ENCODE data around the gene SFN.
"Not testable (repeated sequence)": the region's sequence is repeated elsewhere in the genome, so short reads cannot be mapped to it uniquely, and the experiment has no call there.

The SFN gene

DNA sequence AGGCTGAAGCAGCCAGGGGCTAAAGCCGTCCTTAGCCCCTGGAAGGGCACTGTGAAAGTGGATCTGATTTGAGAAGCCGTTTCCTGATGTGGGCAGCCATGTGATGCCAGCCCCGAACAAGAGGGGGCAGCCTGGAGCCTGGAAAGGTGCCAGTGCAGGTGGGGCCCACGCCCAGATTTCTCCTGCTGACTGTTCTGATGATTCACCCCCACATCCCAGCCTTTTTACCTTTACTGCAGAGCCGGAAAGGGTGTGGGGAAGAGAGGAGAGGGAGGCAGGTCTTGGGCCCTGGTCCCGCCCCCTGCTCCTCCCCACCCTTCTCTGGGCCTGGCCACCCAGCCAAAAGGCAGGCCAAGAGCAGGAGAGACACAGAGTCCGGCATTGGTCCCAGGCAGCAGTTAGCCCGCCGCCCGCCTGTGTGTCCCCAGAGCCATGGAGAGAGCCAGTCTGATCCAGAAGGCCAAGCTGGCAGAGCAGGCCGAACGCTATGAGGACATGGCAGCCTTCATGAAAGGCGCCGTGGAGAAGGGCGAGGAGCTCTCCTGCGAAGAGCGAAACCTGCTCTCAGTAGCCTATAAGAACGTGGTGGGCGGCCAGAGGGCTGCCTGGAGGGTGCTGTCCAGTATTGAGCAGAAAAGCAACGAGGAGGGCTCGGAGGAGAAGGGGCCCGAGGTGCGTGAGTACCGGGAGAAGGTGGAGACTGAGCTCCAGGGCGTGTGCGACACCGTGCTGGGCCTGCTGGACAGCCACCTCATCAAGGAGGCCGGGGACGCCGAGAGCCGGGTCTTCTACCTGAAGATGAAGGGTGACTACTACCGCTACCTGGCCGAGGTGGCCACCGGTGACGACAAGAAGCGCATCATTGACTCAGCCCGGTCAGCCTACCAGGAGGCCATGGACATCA lies at the start of gene SFN:
Gene SFN, plus strand, starts transcription at position 369 of the 904 bp plus-strand sequence. Its CDS starts 64 bp downstream, at position 433.
- DNase-seq (ENCODE audit: low read depth), result no peak

DNA sequence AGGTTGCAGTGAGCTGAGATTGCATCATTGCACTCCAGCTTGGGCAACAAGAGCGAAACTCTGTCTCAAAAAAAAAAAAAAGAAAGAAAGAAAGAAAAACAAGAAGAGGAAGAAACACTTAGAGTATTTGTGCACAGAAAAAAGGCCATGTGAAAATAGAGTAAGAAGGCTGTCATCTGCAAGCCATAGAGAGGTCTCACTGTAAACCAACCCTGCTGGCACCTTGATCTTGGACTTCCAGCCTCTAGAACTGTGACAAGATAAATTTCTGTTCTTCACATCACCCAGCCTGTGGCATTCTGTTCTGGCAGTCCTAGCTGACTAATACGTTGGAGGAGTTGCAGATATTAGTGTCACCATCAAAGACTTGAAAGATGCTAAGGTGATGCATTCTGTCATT lies 48.6 kb upstream of the SFN start:
- no peak for DNase-seq (ENCODE audit: low read depth)

DNA sequence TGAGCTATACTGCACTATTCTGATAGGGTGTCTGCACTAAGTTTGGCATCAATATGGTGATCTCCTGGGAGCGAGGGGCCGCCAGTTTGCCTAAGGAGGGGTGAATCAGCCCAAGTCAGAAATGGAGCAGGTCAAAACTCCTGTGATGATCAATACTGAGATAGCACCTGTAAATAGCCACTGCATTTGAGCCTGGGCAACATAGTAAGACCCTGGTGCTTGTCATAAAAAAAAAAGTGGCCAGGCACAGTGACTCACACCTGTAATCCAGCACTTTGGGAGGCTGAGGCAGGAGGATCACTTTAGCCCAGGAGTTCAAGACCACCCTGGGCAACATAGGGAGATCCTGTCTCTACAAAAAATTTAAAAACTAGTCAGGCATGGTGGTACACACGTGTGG lies 48.1 kb upstream of the SFN start:
- DNase-seq (ENCODE audit: low read depth), result no peak

DNA sequence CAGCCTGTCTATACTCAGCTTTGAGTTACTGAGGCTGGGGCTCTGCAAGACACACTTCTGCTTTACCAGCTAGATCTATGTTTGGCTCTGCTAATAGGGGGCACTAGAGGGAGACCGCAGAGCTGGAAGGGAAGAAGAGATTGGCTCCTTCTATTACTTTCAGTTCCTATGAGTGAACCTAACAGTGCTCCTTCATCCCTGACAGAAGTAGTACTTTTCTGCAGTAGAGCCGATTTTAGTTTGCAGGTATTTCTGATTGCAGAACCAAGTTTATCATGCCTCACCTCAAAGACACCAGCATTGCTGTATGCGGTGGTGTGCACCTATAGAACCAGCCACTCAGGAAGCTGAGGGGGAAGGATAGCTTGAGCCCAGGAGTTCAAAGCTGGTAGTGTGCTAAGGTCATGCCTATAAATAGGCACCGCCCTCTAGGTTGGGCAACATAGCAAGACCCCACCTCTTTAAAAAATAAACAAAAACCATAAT lies 42.1 kb upstream of the SFN start:
- no peak for DNase-seq (ENCODE audit: low read depth)

DNA sequence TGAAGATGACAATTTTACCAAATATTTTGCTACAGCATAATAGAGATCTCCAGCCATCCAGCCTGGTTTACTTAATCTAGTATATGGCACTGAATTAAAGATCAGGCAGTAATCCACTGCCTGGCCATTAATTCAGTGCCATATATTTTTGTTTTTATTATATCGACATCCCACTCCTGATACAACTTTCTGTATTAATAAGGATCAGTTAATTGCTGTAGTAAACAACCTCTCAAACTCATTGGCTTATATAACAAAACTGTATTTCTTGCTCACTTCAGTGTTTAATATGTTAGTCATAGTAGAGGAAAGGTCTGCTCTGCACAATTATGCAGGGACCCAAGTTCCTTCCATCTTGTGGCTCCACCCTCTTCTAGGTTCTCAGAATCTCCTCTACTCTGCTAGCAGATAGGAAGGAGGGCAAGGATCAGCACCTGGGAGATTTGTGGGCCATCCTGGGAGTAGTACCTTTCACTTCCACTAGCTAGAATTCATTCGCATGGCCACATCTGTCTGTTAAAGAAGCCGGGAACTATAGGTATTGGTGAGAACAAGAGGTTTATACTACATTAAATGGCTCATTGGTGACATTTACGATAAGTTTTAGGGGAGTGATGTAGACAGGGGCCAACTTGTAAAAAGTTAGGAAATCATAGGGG lies 40.1 kb upstream of the SFN start:
- DNase-seq (ENCODE audit: low read depth), result no peak

DNA sequence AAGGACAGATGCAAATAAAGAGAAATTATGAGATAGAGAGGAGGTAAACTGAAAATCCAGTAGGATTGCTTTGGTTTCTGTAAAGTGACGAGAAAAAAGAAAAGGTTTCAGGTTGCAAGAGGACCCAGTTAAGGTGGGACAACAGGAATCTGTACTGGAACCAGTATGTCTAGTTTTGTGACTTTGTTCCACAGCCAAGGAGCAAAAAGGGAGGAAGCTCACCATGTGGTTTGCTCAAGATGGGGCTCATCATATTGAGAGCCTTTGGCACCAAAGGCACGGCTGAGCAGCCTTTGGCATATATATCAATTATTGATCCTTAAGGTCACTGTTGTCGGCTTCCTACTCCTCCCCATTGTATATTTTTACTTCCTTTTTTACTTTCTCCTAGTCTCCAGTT lies 38.2 kb upstream of the SFN start:
- no peak for DNase-seq (ENCODE audit: low read depth)

DNA sequence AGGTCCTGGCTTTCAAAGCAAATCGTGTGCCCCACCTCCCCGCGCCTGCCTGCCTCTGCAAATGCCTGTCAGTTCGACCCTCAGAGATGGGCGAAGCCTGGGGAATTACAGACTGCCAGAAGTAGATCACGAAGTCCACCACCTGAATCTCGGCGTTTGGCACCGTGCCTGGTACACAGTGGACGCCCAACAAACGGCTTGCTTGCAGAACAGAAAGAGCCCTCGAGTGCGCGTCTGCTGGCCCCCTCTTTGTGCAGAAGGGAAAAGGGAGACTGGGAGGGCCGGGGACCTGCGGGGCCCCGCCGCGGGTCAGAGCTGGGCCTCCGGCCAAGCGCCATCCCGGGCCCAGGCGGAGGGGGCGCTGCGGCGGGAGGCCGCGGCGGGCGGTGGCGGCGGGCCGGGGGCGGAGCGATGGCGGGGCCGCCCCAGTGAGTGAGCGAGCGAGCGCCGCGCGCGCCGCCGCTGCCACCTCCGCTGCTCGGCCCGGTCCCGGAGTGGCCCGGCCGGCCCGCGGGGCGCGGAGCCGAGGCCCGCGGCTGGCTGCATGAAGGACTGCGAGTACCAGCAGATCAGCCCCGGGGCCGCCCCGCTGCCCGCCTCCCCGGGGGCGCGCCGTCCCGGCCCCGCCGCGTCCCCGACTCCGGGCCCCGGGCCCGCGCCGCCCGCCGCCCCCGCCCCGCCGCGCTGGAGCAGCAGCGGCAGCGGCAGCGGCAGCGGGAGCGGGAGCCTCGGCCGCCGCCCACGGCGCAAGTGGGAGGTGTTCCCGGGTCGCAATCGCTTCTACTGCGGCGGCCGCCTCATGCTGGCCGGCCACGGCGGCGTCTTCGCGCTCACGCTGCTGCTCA lies 36.5 kb upstream of the SFN start, which contains the start of gene ZDHHC18:
Gene ZDHHC18, plus strand, starts transcription at position 428 of the 845 bp plus-strand sequence. Its CDS starts 117 bp downstream, at position 545.
- DNase-seq (ENCODE audit: low read depth), result peak; percentile 33

DNA sequence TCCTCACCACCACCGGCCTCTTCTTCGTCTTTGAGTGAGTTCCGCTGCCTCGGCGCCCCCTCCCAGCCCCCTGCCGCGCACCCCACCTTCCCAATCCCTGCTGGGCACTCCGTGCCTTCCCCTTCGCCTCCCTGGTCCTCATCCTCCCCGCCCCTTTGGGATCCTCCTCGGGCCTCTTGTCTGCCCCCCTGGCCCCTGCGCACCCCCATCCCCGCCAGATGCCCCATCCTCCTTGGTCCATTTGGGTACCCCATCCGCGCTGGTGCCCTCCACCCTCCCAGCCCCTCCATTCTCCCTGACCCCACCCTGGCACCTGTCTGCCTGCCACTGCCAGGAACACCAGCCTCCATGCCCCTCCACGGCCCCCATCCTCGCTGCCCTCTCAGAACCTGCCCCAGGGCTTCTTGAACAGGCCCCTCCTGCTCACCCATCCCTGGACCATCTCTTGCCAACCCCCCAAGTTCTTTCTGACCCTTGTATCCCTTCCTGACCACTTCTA lies 35.8 kb upstream of the SFN start:
- DNase-seq (ENCODE audit: low read depth), result no peak

DNA sequence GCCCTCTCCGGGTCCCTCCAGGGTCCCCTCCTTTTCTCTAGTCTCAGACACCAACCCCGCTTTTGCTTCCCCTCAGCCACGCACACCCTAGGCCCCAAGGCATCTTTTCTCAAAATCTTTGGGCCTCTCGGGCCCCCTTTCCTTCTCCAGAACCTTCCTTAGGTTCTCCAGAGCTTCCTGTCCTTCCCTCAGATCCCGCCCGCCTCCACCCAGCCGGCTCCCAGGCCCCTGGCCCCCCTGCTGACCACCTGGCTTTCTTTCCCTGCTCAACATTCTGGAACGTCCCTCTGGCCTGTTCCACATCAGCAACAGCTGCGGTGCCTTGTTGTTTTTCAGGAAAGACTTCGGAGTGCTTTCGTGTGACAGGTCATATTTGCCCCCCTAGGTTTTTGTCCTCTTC lies 35.3 kb upstream of the SFN start:
- no peak for DNase-seq (ENCODE audit: low read depth)

DNA sequence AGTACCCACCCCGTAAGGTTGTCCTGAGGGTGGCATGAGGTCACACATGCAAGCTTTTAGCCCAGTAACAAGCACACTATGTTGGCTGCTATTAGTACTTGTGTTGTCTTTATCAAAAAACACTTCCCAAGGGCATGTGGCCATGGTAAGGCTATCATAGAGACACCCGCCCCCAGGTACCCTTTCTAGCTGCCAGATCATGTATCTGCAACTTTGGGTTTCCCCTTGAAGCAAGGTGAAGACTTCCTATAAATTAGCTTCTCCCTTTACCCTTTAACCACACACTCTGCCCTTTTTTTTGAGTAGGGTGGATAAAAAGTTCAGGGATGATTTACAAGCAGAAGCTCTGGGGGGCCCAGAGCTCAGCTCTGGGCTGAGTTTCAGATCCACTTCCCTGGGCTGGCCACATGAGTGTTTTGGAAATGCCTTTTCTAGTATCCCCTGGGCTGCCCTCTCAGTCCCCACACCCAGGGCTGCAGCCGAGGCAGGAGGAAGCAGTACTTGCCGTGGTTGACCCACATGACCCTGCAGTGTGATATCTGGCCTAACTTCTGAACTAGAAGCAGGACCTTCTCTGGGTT lies 34.4 kb upstream of the SFN start:
- no peak for DNase-seq (ENCODE audit: low read depth)

DNA sequence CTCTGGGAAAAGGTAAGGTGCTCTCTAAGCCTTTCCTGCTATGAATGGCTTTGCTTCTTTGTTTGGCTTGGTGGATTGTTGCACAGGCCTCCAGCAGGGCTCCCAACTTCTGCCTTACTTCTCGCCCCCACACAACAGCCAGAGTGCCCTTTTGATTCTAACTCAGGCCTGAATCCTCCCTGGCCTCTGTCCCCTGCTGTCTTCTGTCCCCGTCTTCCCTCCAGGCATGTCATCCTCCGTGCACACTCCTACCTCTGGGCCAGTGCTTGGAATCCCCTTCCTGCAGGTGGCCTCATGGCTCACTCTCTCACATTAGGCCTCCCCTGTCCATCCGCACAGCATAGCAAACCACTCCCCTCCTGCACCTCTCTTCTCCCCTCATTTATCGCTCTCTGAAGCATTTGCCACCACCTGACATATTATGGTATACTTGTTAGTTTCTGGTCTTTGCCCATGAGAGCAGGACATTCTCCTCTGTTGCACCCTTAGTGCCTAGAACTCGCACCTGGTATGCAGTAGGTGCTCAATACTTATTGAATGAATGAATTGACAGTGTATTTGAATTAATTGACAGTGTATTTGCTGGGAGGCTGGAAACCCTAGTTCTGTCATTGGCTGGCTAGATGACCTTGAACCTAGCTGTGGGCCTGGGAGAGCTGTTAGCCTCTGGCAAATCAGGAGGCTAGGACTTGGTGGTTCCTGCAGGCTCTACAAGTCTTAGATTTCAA lies 33.6 kb upstream of the SFN start:
- DNase-seq (ENCODE audit: low read depth), result no peak

DNA sequence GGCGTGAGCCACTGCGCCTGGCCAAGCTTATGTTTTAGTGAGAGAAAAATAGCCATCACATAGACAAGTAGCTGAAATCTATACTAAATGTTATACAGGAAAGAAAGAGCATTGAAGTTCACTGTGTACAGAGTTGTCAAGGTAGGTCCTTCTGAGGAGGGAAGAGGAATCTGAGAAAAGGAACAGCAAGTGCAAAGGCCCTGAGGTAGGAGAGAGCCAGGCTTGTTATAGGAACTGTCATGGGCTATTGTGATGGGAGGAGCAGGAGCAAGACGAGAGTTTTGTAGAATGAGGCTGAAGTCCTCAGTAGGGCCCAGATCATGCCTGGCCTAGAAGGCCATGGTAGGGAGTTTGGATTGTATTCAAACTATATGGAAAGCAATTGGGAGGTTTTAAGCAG lies 31.9 kb upstream of the SFN start:
- no peak for DNase-seq (ENCODE audit: low read depth)

DNA sequence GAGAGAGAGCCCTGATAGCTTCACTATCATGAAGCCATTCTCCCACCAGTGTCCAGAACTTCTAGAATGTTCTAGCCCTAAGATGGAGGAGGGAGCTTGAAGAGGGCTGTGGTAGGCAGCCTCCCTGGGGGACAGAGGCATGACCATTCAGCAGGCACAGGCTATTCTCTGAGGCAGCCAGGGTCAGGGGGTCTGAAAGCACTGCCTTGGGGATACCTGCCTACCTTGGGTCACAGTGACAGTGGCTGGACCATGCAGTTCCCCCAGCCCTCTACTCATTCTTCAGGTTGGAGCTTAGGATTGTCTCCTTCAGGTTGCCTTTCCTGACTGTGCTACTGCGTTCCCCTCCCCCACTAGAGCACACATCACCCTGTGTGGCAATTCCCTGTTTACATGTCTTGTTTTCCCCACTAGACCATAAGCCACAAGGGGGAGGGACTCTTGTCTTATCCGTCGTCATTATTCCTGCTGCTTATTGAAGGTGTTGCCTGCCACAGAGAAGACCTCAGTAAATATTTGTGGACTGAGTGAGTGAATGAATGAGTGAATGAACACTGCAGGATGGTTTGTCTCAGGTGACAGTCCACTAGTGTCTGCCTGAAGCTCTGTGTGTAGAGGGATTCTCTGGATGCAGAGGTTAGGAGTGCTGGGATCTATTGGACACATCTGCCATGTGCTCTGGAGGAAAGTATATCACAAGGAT lies 31.3 kb upstream of the SFN start:
- DNase-seq (ENCODE audit: low read depth), result peak; percentile 92

DNA sequence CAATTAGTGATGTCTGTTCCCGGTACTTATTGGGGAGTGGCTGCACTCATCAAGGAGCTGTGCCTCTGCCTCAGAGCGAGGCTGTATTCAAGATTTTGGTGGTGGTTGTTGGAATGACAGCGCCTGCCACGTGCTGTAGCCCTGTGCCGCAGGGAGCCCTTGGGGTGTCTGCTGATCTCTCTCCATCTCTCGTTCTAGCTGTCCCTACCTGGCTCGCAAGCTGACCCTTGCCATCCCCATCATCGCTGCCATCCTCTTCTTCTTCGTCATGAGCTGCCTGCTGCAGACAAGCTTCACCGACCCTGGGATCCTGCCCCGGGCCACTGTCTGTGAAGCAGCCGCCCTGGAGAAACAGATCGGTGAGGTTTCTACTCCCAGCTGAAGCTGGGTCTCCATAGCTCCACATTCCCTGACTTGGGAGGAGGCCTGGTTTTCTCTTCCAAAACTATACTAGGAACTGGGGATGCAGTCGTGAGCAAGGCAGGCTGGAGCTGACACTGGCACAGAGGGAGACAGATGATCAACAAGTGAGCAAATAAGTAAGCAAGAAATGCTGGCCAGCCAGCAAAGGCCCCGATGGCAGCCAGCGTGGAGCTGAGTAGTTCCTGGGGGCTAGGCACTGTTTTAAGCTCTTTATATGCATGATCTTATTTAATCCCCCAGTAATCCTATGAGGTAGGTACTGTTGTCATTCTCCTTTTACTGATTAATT lies 30.5 kb upstream of the SFN start:
- DNase-seq (ENCODE audit: low read depth), result no peak

DNA sequence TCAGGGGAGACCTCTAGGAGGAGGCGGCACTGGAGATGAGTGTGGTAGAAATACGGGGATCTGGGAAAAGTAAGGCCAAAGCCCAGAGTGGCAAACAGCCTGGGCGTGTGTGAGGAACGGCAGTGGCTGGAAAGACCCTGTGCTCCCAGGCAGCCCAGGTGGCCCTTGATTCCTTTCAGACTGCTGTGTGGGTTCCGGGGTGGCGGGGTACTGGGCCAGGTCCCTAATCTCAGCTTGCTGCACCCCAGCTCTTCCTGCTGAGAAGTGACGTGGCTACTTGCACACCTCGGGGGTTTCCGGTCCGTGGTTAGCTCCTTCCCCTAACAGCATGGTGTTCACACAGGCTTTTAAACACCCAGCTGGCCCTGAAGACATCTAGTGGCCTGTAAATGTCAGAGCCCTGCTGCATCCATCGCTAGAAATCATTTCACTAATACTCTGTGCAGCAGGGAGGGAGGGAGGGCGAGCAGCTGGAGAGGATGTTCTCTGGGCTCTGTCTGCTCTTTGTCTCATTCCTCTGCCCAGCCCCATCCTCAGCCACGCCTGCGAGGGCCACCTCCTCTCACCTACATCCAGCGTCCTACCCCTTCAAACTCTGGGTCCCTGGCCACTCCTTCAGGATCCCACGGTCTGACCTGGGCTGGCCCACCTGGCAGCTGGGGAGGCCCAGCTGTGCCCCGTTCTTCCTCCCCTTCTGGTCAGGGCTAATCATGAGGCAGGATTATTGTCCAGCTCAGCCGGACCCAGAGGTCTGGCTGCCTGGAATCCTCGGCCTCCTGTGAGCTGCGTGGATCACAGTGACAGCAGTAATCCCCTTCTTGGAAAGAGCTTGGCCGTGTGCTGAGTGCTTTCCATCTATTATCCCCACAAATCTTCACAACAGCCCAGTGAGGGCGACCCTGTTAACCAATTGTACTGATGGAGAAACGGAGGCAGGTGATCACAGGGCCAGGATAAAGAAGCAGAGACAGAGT lies 29.2 kb upstream of the SFN start:
- DNase-seq (ENCODE audit: low read depth), result no peak

DNA sequence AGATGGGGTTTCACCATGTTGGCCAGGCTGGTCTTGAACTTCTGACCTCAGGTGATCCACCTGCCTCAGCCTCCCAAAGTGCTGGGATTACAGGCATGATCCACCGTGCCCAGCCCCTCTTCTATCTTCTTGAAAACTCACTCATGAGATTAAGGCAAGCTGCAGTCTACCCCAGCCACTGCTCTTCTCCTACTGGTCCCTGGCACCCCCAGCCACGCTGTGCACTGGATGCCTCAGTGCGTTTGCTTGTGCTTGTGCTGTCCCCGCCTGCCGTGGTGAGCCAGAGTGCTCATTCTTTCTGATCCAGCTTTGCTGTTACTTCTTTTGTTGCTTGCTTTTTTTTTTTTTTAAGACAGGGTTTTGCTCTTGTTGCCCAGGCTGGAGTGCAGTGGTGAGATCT lies 25.3 kb upstream of the SFN start:
- not testable (repeated sequence) for DNase-seq (ENCODE audit: low read depth)

DNA sequence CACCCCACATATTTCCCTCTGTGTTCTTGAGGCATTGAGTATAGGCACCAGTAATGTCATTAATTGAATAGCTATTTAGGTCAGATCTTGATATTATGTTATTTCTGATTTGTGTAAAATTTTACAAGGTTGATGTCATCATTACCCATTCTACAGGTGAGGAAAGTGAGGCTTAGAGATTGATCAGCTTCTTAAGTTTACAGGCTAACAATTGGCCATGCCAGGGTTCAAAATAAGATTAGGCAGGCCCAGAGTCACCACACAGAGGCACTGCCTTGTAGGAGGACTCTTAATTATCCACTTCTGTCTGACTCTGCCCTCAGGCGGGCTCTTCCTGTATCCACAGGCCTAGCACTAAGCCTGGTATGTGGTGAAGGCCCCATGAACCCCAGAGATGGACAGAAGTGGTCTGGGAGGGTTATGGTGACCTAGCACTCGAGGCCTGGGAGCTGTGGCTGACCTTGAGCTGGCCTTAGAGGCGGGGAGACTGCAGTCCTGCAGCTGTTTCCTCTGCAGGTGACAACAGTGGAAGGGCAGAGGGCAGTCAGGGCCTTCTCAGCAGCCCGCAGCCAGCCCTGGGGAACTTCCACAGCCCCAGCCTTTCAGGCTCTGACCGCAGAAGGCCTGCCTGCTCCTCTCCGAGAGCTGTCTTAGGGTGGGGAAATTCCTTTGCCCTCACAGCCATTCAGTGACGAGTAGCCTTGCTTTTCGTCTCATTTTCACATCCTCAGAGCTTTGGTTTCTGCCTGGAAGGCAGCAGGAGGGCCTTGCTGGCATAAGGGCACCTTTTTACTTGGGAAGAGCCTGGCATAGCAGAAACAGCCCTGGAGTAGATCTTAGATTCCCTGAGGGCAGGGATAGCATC lies 24.2 kb upstream of the SFN start:
- DNase-seq (ENCODE audit: low read depth), result peak; percentile 78

DNA sequence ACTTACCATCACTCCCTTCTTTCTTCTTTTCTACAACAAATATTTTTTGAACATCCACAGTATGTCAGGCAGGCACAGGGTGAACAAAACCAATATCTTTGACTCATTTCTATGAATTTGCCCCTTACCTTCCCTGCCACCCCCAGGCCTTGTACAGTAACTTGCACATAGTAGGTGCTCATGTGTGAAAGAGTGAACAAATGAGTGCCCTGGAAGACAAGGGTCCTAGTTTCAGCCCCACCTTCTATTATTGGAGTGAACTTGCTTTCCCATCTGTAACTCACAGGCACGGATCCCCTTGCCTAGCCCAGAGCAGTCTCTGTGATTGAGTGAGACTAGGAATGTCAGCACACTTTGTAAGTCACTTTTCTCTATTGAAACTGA lies 23.6 kb upstream of the SFN start:
- no peak for DNase-seq (ENCODE audit: low read depth)

Data from amniotic epithelial cell (primary cell).